CD4-positive, alpha-beta memory T cell (primary cell): ENCODE data around the gene AKT2. TPM values are rescaled to one million over a fixed set of nuclear protein-coding genes. Genes with fewer than 3 reads are reported as not detected.

Source experiments
- CTCF ChIA-PET: fragments of 350-600 bp; sonication (Branson Sonifier 250); formaldehyde crosslinking; loops from one replicate; lab custom pipeline; 2021; ENCODE audit warnings: inconsistent platforms; ENCODE audit not compliant: partially characterized antibody; lab: Charles Lee
- POLR2A ChIA-PET: fragments of 350-600 bp; sonication (Branson Sonifier 250); formaldehyde crosslinking; loops from one replicate; lab custom pipeline; 2021; ENCODE audit not compliant: partially characterized antibody; lab: Charles Lee
- DNase-seq, 5 donors: peaks; one replicate each; pipeline versions ENCODE4 v3.0.0 to v3.0.0-alpha.2; 2020 to 2022; ENCODE audit warnings: mixed read lengths in 1 of 5
- H3K27ac ChIP-seq: one replicate; pipeline ENCODE4 v1.7.0; 2013; ENCODE audit warnings: low read depth, low read length
- H3K27me3 ChIP-seq: 2 replicates; pipeline ENCODE4 v1.7.0; 2013; ENCODE audit warnings: mild to moderate bottlenecking, low read length, moderate library complexity; ENCODE audit not compliant: insufficient read depth
- H3K36me3 ChIP-seq: 2 replicates; pipeline ENCODE4 v1.7.0; 2013; ENCODE audit warnings: mild to moderate bottlenecking, low read length, moderate library complexity; ENCODE audit not compliant: insufficient read depth
- H3K4me1 ChIP-seq: 2 replicates; pipeline ENCODE4 v1.7.0; 2013; ENCODE audit warnings: mild to moderate bottlenecking, low read length, moderate library complexity; ENCODE audit not compliant: insufficient read depth
- H3K4me3 ChIP-seq, 2 donors: one replicate each; pipeline ENCODE4 v1.7.0; 2013; ENCODE audit warnings: low read length in 2 of 2, mild to moderate bottlenecking in 1 of 2
- H3K9me3 ChIP-seq, 2 donors: one replicate each; pipeline ENCODE4 v1.7.0; 2013; ENCODE audit warnings: low read length in 2 of 2, control low read depth in 1 of 2; ENCODE audit not compliant: control insufficient read depth in 1 of 2
- H3K27ac Mint-ChIP-seq, 7 donors: one replicate each; pipeline ENCODE4 v1.8.0; 2020 to 2021; ENCODE audit warnings: mixed read lengths in 7 of 7, mild to moderate bottlenecking in 6 of 7, inconsistent platforms in 3 of 7, moderate library complexity in 3 of 7
- H3K27me3 Mint-ChIP-seq, 2 donors: one replicate each; pipeline ENCODE4 v1.8.0; 2020 to 2021; ENCODE audit warnings: mixed read lengths in 2 of 2
- H3K36me3 Mint-ChIP-seq, 2 donors: one replicate each; pipeline ENCODE4 v1.8.0; 2020 to 2021; ENCODE audit warnings: mixed read lengths in 2 of 2, inconsistent platforms in 1 of 2, mild to moderate bottlenecking in 1 of 2
- H3K4me1 Mint-ChIP-seq, 4 donors: one replicate each; pipeline ENCODE4 v1.8.0; 2020 to 2021; ENCODE audit warnings: mixed read lengths in 4 of 4, mild to moderate bottlenecking in 1 of 4
- H3K4me3 Mint-ChIP-seq, 8 donors: one replicate each; pipeline ENCODE4 v1.8.0; 2020 to 2021; ENCODE audit warnings: mixed read lengths in 8 of 8, mild to moderate bottlenecking in 7 of 8, moderate library complexity in 6 of 8, inconsistent platforms in 3 of 8
- H3K9me3 Mint-ChIP-seq, 8 donors: one replicate each; pipeline ENCODE4 v1.8.0; 2020 to 2021; ENCODE audit warnings: mixed read lengths in 8 of 8, mild to moderate bottlenecking in 5 of 8, inconsistent platforms in 3 of 8, moderate library complexity in 1 of 8
- intact Hi-C: fragments of 100-400 bp; cut with micrococcal nuclease; formaldehyde crosslinking; loops from one replicate; pipeline ENCODE4 v1.15.1; 2023
- polyA plus RNA-seq, 2 donors: library from polyadenylated mRNA; unstranded; fragments of 300-500 nt; fragmentation: Illumina TruSeq; gene quantifications; one replicate each; pipeline ENCODE4 v1.2.3, GENCODE V29; 2021
- total RNA-seq, 2 experiments: library from RNA; stranded (reverse); gene quantifications; one replicate each; pipeline ENCODE4 v1.2.3, GENCODE V29; 2021

Gene AKT2
- total and polyA plus RNA-seq, 4 experiments from 2014 or later, result 10.6 to 180 (median 97.8) TPM

DNA sequence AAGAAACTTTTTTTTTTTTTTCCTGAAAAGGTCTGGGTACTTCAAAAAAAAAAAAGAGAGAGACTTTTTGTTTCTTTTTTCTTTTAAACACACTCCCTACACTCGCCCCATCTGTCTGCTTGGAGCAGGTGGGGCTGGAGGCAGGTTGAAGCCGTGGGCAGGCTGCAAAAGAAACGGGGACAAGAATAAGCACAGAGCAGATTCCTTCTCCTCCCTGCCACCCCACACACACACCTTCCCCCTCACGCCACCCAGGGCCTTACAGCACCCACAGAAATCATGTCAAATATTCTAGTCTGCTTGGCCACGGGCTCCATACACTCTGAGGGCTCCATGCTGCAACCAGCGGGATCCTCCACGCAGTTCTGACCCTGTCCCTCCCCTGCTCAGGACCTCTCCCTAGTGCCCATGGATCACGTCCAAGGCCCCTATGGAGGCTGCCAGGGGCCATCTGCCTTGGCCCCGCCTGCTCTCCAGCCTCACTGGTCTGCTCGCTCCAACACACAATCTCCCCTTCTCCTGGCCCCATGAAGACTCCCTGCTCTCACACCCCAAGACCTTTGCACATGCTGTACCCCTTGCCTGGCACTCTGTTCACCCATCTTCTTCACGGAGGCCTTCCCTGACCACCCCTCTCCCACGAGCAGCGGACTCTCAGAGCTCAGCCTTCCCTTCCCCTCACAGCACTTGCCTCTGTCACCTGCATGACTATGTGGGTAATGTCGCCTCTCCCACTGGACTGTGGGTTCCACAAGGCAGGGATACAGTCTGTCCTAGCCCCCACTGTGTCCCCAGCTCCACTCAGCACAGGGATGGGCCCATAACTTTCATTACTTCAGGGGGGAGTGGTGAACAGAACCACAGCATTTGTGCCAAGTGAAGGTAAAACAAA is 11.4 kb downstream of the AKT2 start:
- H3K27me3 Mint-ChIP-seq, result no peaks in the 10 kb centered on the region
- no peak overlapping the region for H3K4me3 ChIP-seq
- peak overlapping the region in 6 of 8 donors; percentile 22 to 67 (median 54) for H3K4me3 Mint-ChIP-seq
- peaks cover 49 to 83% (median 57%) of the 10 kb centered on the region in 4 donors for H3K4me1 Mint-ChIP-seq
- POLR2A ChIA-PET, result no interaction called here
- peaks cover 47% of the 10 kb centered on the region for H3K4me1 ChIP-seq
- no peaks in the 10 kb centered on the region for H3K9me3 ChIP-seq
- no peak overlapping the region for H3K27ac ChIP-seq
- no peaks in the 10 kb centered on the region for H3K9me3 Mint-ChIP-seq
- H3K27me3 ChIP-seq, result no peaks in the 10 kb centered on the region
- H3K27ac Mint-ChIP-seq, result peak overlapping the region in 5 of 7 donors; percentile 16 to 81 (median 54)
- no peak for DNase-seq
- no peaks in the 10 kb centered on the region for H3K36me3 ChIP-seq
- CTCF ChIA-PET, result no interaction called here
- intact Hi-C loops, result no loop called here
- peaks cover 5 to 41% of the 10 kb centered on the region in 2 donors for H3K36me3 Mint-ChIP-seq

DNA sequence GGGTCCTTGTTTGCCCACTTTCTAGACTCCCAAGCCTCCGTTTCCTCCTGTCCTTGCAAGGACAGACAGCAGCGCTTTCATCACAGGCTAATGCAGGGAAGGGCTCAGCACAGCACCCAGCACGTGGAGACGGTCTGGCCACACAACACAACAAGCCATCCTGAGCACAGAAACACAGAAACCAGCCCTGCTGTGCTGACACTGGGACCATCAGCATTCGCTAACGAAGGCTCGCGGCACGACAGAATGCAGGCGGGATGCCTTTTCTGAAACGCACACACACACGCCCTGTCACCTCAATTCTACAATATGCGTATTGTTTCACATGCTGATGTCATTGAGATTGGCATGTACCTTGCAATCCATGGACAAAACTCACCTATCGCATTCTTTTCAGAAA is 12.9 kb downstream of the AKT2 start:
- no peaks in the 10 kb centered on the region for H3K27me3 ChIP-seq
- no peak overlapping the region for H3K4me3 Mint-ChIP-seq
- no peaks in the 10 kb centered on the region for H3K27me3 Mint-ChIP-seq
- DNase-seq, result no peak
- H3K9me3 Mint-ChIP-seq, result no peaks in the 10 kb centered on the region
- H3K27ac Mint-ChIP-seq, result peak overlapping the region in 1 of 7 donors; percentile 18
- ChIA-PET CTCF (interaction anchor here (0.6 kb wide), 1 partner anchor 19 kb away, joined by 4 read pairs; no protein-coding TSS in a partner anchor), POLR2A (no interaction called here)
- intact Hi-C loops, result no loop called here
- H3K4me3 ChIP-seq, result no peak overlapping the region
- H3K27ac ChIP-seq, result no peak overlapping the region
- peaks cover 33% of the 10 kb centered on the region for H3K4me1 ChIP-seq
- H3K36me3 ChIP-seq, result no peaks in the 10 kb centered on the region
- H3K4me1 Mint-ChIP-seq, result peaks cover 44 to 72% (median 50%) of the 10 kb centered on the region in 4 donors
- peaks cover 7 to 42% of the 10 kb centered on the region in 2 donors for H3K36me3 Mint-ChIP-seq
- no peaks in the 10 kb centered on the region for H3K9me3 ChIP-seq

DNA sequence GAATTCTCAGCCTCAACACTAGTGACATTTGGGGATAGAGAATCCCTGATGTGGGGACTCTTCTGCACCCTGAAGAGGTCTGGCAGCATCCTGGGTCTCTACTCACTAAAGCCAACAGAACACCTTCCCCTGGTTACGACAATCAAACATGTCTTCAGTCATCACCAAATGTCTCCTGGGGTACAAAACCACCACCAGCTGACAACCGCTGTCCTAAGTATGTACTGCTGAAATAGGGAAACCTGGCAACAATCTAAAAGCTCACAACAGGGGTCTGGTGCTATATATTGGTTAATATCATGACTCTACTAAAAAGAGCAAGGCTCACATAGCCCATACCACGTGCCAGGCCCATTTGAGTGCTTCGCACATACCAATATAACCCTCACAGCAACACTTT is 13.4 kb downstream of the AKT2 start:
- Histone ChIP-seq H3K4me1 (peaks cover 33% of the 10 kb centered on the region), H3K36me3 (no peaks in the 10 kb centered on the region), H3K4me3 (no peak overlapping the region), H3K9me3 (no peaks in the 10 kb centered on the region), H3K27me3 (no peaks in the 10 kb centered on the region), H3K27ac (no peak overlapping the region)
- DNase-seq, result no peak
- Mint-ChIP-seq H3K27ac (peak overlapping the region in 1 of 7 donors; percentile 18), H3K9me3 (no peaks in the 10 kb centered on the region), H3K4me3 (no peak overlapping the region), H3K4me1 (peaks cover 40 to 72% (median 50%) of the 10 kb centered on the region in 4 donors), H3K27me3 (no peaks in the 10 kb centered on the region), H3K36me3 (peaks cover 9 to 46% of the 10 kb centered on the region in 2 donors)
- intact Hi-C loops, result no loop called here
- ChIA-PET POLR2A (no interaction called here), CTCF (interaction anchor here (0.6 kb wide), 1 partner anchor 20 kb away, joined by 4 read pairs; no protein-coding TSS in a partner anchor)

DNA sequence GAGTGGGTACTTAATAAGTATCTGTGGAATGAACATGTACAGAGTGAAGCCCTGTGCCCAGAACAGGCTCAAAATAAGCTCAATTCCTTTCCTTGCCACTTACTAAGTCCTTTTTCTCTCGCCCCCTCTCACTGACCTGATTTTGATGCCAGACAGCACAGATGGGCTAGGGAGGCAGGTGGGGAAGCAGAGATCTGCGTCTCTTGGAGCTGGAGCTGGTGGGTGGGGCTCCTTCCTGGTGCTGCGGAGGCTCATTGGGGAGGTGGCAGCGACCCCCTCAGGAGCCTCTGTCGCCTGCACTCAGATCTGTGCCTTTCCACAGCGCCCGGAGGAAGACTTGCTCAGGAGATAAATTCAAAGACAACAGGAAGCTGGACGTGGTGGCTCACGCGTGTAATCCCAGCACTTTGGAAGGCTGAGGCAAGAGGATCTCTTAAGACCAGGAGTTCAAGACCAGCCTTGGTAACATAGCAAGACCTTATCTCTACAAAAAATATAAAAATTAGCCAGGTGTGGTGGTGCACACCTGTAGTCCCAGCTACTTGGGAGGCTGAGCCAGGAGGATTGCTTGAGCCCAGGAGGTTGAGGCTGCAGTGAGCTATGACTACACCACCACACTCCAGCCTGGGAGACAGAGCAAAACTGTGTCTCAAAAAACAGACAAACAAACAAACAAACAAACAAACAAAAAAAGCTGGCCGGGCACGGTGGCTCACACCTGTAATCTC is 14.6 kb downstream of the AKT2 start:
- H3K27ac ChIP-seq, result no peak overlapping the region
- Mint-ChIP-seq H3K9me3 (no peaks in the 10 kb centered on the region), H3K36me3 (peaks cover 9 to 50% of the 10 kb centered on the region in 2 donors), H3K27me3 (no peaks in the 10 kb centered on the region), H3K27ac (no peak overlapping the region), H3K4me3 (no peak overlapping the region), H3K4me1 (peaks cover 38 to 62% (median 50%) of the 10 kb centered on the region in 4 donors)
- POLR2A ChIA-PET, result interaction anchor here (0.6 kb wide), 1 partner anchor 9 kb away, joined by 3 read pairs; no protein-coding TSS in a partner anchor
- intact Hi-C loops, result no loop called here
- no peak overlapping the region for H3K4me3 ChIP-seq
- CTCF ChIA-PET, result no interaction called here
- H3K27me3 ChIP-seq, result no peaks in the 10 kb centered on the region
- DNase-seq, result no peak
- H3K9me3 ChIP-seq, result no peaks in the 10 kb centered on the region
- no peaks in the 10 kb centered on the region for H3K36me3 ChIP-seq
- H3K4me1 ChIP-seq, result peaks cover 29% of the 10 kb centered on the region

DNA sequence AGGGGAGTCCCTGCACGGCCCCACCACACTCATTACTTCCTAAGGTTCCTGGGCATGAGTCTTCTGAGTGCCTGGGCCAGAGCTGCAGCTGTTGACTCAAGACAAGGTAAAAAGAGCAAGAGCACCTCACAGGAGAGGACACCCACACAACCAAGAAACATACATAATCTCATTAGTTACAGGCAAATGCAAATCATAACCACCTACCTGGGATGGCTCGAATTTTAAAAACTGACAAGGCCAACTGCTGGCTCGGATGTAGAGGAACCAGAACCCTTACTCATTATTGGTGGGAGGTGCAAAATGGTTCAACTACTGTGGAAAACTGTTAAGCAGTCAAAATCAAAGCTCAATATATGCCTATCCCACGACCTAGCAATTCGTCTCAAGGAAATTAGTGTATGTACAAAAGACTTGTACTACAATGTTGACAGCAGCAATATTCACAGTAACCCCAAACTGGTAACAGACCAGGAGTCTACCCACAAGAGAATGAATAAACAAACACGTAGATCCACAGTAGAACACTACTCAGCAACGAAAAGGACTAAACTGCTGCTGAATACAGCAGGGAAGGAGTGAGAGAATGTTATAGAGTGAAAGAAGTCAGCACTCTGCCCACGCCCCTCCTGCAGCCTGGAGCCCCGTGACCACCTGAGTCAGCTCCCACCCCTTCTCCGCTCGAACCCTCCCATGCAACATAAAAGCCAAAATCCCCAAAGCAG is 15.8 kb downstream of the AKT2 start:
- ChIA-PET POLR2A (no interaction called here), CTCF (no interaction called here)
- peaks cover 6% of the 10 kb centered on the region for H3K36me3 ChIP-seq
- H3K4me3 Mint-ChIP-seq, result no peak overlapping the region
- no peak overlapping the region for H3K27ac ChIP-seq
- peaks cover 13 to 51% of the 10 kb centered on the region in 2 donors for H3K36me3 Mint-ChIP-seq
- H3K9me3 Mint-ChIP-seq, result no peaks in the 10 kb centered on the region
- no peaks in the 10 kb centered on the region for H3K9me3 ChIP-seq
- H3K27me3 ChIP-seq, result no peaks in the 10 kb centered on the region
- no peak overlapping the region for H3K4me3 ChIP-seq
- peaks cover 28 to 54% (median 43%) of the 10 kb centered on the region in 4 donors for H3K4me1 Mint-ChIP-seq
- no peak for DNase-seq
- H3K27ac Mint-ChIP-seq, result peak overlapping the region in 4 of 7 donors; percentile 13 to 64 (median 23)
- H3K27me3 Mint-ChIP-seq, result no peaks in the 10 kb centered on the region
- intact Hi-C loops, result no loop called here
- peaks cover 19% of the 10 kb centered on the region for H3K4me1 ChIP-seq

DNA sequence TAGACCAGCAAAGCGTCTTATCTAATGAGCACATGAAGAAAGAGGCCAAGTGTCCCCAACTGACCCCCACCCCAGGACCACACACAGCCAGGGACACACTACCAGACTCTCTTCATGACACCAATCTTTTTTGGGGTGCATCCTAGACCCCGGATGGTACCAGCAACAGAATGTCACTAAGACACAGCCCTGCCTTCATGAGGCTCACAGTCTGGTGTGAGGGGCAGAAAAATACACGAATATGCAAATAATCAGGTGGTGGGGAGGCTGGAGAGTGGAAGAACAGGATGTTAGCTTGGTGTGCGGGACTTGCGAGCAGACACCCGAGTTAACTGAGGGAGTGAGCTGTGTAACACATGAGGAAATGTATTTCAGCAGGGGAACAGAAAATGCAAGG is 17.5 kb downstream of the AKT2 start:
- Mint-ChIP-seq H3K27ac (no peak overlapping the region), H3K4me3 (peak overlapping the region in 1 of 8 donors; percentile 17), H3K36me3 (peaks cover 18 to 56% of the 10 kb centered on the region in 2 donors), H3K9me3 (no peaks in the 10 kb centered on the region), H3K4me1 (peaks cover 18 to 54% (median 36%) of the 10 kb centered on the region in 4 donors), H3K27me3 (no peaks in the 10 kb centered on the region)
- no peak overlapping the region for H3K4me3 ChIP-seq
- ChIA-PET CTCF (no interaction called here), POLR2A (no interaction called here)
- H3K27ac ChIP-seq, result no peak overlapping the region
- H3K4me1 ChIP-seq, result peaks cover 9% of the 10 kb centered on the region
- no peaks in the 10 kb centered on the region for H3K27me3 ChIP-seq
- H3K9me3 ChIP-seq, result no peaks in the 10 kb centered on the region
- no peak for DNase-seq
- H3K36me3 ChIP-seq, result peaks cover 14% of the 10 kb centered on the region
- intact Hi-C loops, result no loop called here
